K562 (cell line): ENCODE measurements around the gene LRRC8E. TPM values are rescaled to one million over a fixed set of nuclear protein-coding genes. Genes with fewer than 3 reads are reported as not detected.

Experiments
- ATAC-seq: fragments of 200-7000 bp; cut with Tn5 transposase; 3 replicates; pipeline ENCODE4 v1.9.1; 2020; ENCODE audit warnings: moderate library complexity
- BruUV-seq: library from RNA; stranded (reverse); fragments of 400-500 nt; replicated peaks from 2 replicates; lab custom pipeline; 2021; lab: Mats Ljungman, UMichigan
- CTCF ChIA-PET: fragments of 300-600 bp; formaldehyde crosslinking; extraction: SDS; loops from one replicate; lab custom pipeline; 2021; ENCODE audit warnings: low intra/inter-chr PET ratio; lab: Yijun Ruan, JAX
- POLR2A ChIA-PET: fragments of 300-600, 350-650 bp; sonication (Branson Sonifier 250); formaldehyde crosslinking; extraction: SDS; loops from one replicate; lab custom pipeline; 2021; ENCODE audit warnings: antibody characterized with exemption, inconsistent platforms; lab: Yijun Ruan, JAX
- DNase-seq, 4 experiments: peaks; one replicate each; pipeline versions ENCODE4 v3.0.0 to v3.0.0-alpha.2; 2011 to 2018; ENCODE audit warnings: low spot score in 3 of 4, mixed read lengths in 3 of 4; ENCODE audit errors: extremely low read depth in 1 of 4
- FAIRE-seq: peaks from 2 replicates; lab custom pipeline; 2011; peaks lifted over from hg19 to GRCh38; lab: Jason Lieb, UNC
- H2AFZ ChIP-seq: 2 replicates; pipeline ENCODE4 v1.6.0; 2011; ENCODE audit warnings: low read depth, low read length, control low read depth, inconsistent platforms
- H3K27ac ChIP-seq: fragments of 200-600 bp; 3 replicates; pipeline ENCODE4 v1.8.0; 2011; ENCODE audit warnings: low read depth, mild to moderate bottlenecking, control low read depth, inconsistent platforms, low read length, moderate library complexity, mixed read lengths; ENCODE audit errors: extremely low read depth
- H3K27me3 ChIP-seq, 2 experiments: fragments of 300-600 bp in 1 of 2; 2 replicates in 1 of 2; 3 replicates in 1 of 2; pipeline versions ENCODE4 v1.6.0 to v1.8.0; 2011; ENCODE audit warnings: inconsistent platforms in 2 of 2, low read length in 2 of 2, mild to moderate bottlenecking in 1 of 2, mixed read lengths in 1 of 2, moderate library complexity in 1 of 2; ENCODE audit not compliant: control insufficient read depth in 2 of 2, insufficient read depth in 2 of 2
- H3K36me3 ChIP-seq: fragments of 300-600 bp; 3 replicates; pipeline ENCODE4 v1.8.0; 2011; ENCODE audit warnings: mild to moderate bottlenecking, low read length, inconsistent platforms; ENCODE audit not compliant: control insufficient read depth, insufficient read depth
- H3K4me1 ChIP-seq, 2 experiments: fragments of 200-600 bp in 1 of 2; replicated peaks in 1 of 2; 2 replicates in 1 of 2; 3 replicates in 1 of 2; pipeline versions ENCODE4 v1.5.1 to v1.8.0; 2011; ENCODE audit warnings: inconsistent platforms in 2 of 2, low read length in 2 of 2, mild to moderate bottlenecking in 1 of 2, mixed read lengths in 1 of 2, moderate library complexity in 1 of 2; ENCODE audit not compliant: control insufficient read depth in 2 of 2, insufficient read depth in 2 of 2
- H3K4me2 ChIP-seq: 2 replicates; pipeline ENCODE4 v1.6.1; 2011; ENCODE audit warnings: low read length, control low read depth, inconsistent platforms, mixed read lengths; ENCODE audit not compliant: insufficient read depth
- H3K4me3 ChIP-seq: fragments of 200-600 bp; sonication (generic), shearing (Covaris generic); 2 replicates; pipeline ENCODE4 v1.5.1; 2016; ENCODE audit warnings: control low read depth, inconsistent platforms
- H3K79me2 ChIP-seq: fragments of 200-600 bp; 3 replicates; pipeline ENCODE4 v1.8.0; 2011; ENCODE audit warnings: low read length, inconsistent platforms; ENCODE audit not compliant: control insufficient read depth, insufficient read depth
- H3K9ac ChIP-seq, 2 experiments: 2 replicates each; pipeline versions ENCODE4 v1.6.0 to v1.6.1; 2011; ENCODE audit warnings: low read depth in 2 of 2, low read length in 2 of 2, control low read depth in 1 of 2, inconsistent platforms in 1 of 2, mild to moderate bottlenecking in 1 of 2, mixed read lengths in 1 of 2; ENCODE audit not compliant: insufficient read depth in 1 of 2
- H3K9me1 ChIP-seq: one replicate; pipeline ENCODE4 v1.6.0; 2011; ENCODE audit warnings: inconsistent platforms, mild to moderate bottlenecking, low read length, moderate library complexity; ENCODE audit not compliant: control insufficient read depth, insufficient read depth
- H3K9me3 ChIP-seq: replicated peaks from 2 replicates; pipeline ENCODE4 v1.5.1; 2011; ENCODE audit warnings: low read depth, low read length, inconsistent platforms; ENCODE audit not compliant: control insufficient read depth, insufficient read depth
- H4K20me1 ChIP-seq: replicated peaks from 2 replicates; pipeline ENCODE4 v1.6.1; 2011; ENCODE audit warnings: low read length, inconsistent platforms, mixed read lengths; ENCODE audit not compliant: control insufficient read depth, insufficient read depth
- DPF2 ChIP-seq: fragments of 450-650 bp; IDR thresholded peaks from 2 replicates; pipeline ENCODE4 v1.6.1; 2016
- HSF4 ChIP-seq: fragments of 250-450 bp; sonication (Bioruptor Pico); IDR thresholded peaks from 2 replicates; pipeline ENCODE4 v2.1.2; 2022; ENCODE audit warnings: mild to moderate bottlenecking, moderate library complexity, borderline replicate concordance
- KDM1A ChIP-seq, 2 experiments: fragments of 450-650 bp; IDR thresholded peaks; 2 replicates each; pipeline ENCODE4 v1.6.1; 2016; ENCODE audit warnings: mild to moderate bottlenecking in 2 of 2
- KDM2B ChIP-seq: fragments of 250-450 bp; sonication (Bioruptor Pico); IDR thresholded peaks from 2 replicates; pipeline ENCODE4 v1.8.0; 2021; ENCODE audit warnings: mild to moderate bottlenecking, moderate library complexity
- KLF13 ChIP-seq: fragments of 450-650 bp; IDR thresholded peaks from 2 replicates; pipeline ENCODE4 v1.6.1; 2016; ENCODE audit warnings: missing genetic modification characterization, low read depth, mild to moderate bottlenecking, missing compliant biosample characterization, moderate library complexity, borderline replicate concordance
- MCM3 ChIP-seq: fragments of 450-650 bp; IDR thresholded peaks from 2 replicates; pipeline ENCODE4 v1.6.1; 2016
- NCOA6 ChIP-seq: fragments of 450-650 bp; IDR thresholded peaks from 2 replicates; pipeline ENCODE4 v1.6.1; 2017; ENCODE audit warnings: mild to moderate bottlenecking
- NFIC ChIP-seq: fragments of 450-650 bp; IDR thresholded peaks from 2 replicates; pipeline ENCODE4 v1.6.1; 2017; ENCODE audit warnings: mild to moderate bottlenecking, inconsistent platforms
- NR2C2 ChIP-seq, 2 experiments: fragments of 200-800 bp in 1 of 2; sonication (Bioruptor generic) in 1 of 2; sonication (generic) in 1 of 2; formaldehyde crosslinking in 1 of 2; IDR thresholded peaks; 2 replicates each; pipeline versions ENCODE4 v1.6.1 to v1.8.0; 2016 to 2022; ENCODE audit warnings: mild to moderate bottlenecking in 1 of 2, missing compliant biosample characterization in 1 of 2, missing genetic modification characterization in 1 of 2, missing genetic modification reagents in 1 of 2
- PCBP2 ChIP-seq: fragments of 200-400 bp; formaldehyde crosslinking; IDR thresholded peaks from 2 replicates; pipeline ENCODE4 v1.6.1; 2018; ENCODE audit warnings: low read length, low read depth, mild to moderate bottlenecking, moderate library complexity; ENCODE audit not compliant: poor library complexity, severe bottlenecking
- RAD21 ChIP-seq, 2 experiments: fragments of 250-450 bp in 1 of 2; fragments of 450-650 bp in 1 of 2; sonication (Bioruptor Pico) in 1 of 2; formaldehyde crosslinking in 1 of 2; IDR thresholded peaks in 1 of 2; conservative IDR thresholded peaks in 1 of 2; 2 replicates each; pipeline versions ENCODE4 v1.4.0 to v1.8.0; 2020 to 2022; ENCODE audit warnings: mild to moderate bottlenecking in 2 of 2, moderate library complexity in 1 of 2
- SMC3 ChIP-seq: conservative IDR thresholded peaks from 2 replicates; pipeline ENCODE4 v1.6.1; 2011; ENCODE audit warnings: low read depth, low read length, improper control_type of control experiment; ENCODE audit not compliant: insufficient read depth
- SREBF1 ChIP-seq: fragments of 150-350 bp; IDR thresholded peaks from 2 replicates; pipeline ENCODE4 v1.6.1; 2014; ENCODE audit warnings: antibody characterized with exemption, low read depth, low read length, borderline replicate concordance
- TEAD1 ChIP-seq, 2 experiments: fragments of 450-650 bp in 1 of 2; sonication (generic) in 1 of 2; formaldehyde crosslinking; IDR thresholded peaks; 2 replicates each; pipeline versions ENCODE4 v1.4.0 to v1.8.0; 2020 to 2022; ENCODE audit warnings: mild to moderate bottlenecking in 2 of 2, missing genetic modification reagents in 1 of 2
- ZNF282 ChIP-seq: sonication (generic); formaldehyde crosslinking; IDR thresholded peaks from 2 replicates; pipeline ENCODE4 v1.8.1; 2023; ENCODE audit warnings: missing genetic modification reagents
- WGBS: fragments of 100-300 bp; shearing (Covaris generic); methylation state at CpG from one replicate; pipeline ENCODE4 v1.1.6; 2016; ENCODE audit warnings: low coverage, mixed read lengths; ENCODE audit not compliant: insufficient coverage; ENCODE audit errors: missing lambda C conversion rate; 5-methylcytosine and 5-hydroxymethylcytosine counted together
- in situ Hi-C: fragments of 300-500 bp; cut with MboI; formaldehyde crosslinking; loops from 4 replicates; pipeline ENCODE4 v1.15.0; 2018; ENCODE audit warnings: inconsistent platforms, mixed read lengths
- intact Hi-C: fragments of 100-400 bp; cut with micrococcal nuclease; formaldehyde crosslinking; loops from 2 replicates; pipeline ENCODE4 v1.14.2; 2022
- polyA plus RNA-seq, 8 experiments: library from polyadenylated mRNA; depleted of rRNA in 4 of 8; stranded (reverse) in 5 of 8; unstranded in 3 of 8; fragments of >200 nt; fragmentation: Nextera tagmentation in 2 of 8; fragmentation: Illumina TruSeq in 1 of 8; extraction: Ambion mirVana in 2 of 8; extraction: Trizol in 1 of 8; gene quantifications; 2 replicates each; pipeline versions ENCODE4 v1.2.1 to v1.2.3, GENCODE V29; 2011 to 2014; ENCODE audit warnings: inconsistent platforms in 1 of 8, missing spikeins in 1 of 8
- total RNA-seq, 7 experiments: library from RNA; depleted of rRNA in 6 of 7; stranded (reverse); fragments of >200 nt in 6 of 7; fragmentation: Illumina TruSeq in 2 of 7; extraction: Trizol in 2 of 7; gene quantifications; 2 replicates each; pipeline versions ENCODE4 v1.2.1 to v1.2.3, GENCODE V29; 2011 to 2021; ENCODE audit warnings: low replicate concordance in 1 of 7
- TF ChIP-seq, protein P1 (sequence below): fragments of 250-450 bp; sonication (Bioruptor Pico); IDR thresholded peaks from 2 replicates; pipeline ENCODE4 v1.8.0; 2022; ENCODE audit warnings: moderate library complexity, mild to moderate bottlenecking, inconsistent platforms
- TF ChIP-seq, protein P2 (sequence below): fragments of 250-450 bp; sonication (Bioruptor Pico); IDR thresholded peaks from 2 replicates; pipeline ENCODE4 v1.4.0; 2020; ENCODE audit warnings: borderline replicate concordance

LRRC8E gene
- total and polyA plus RNA-seq, 9 of the 15 experiments (the other 6 are each of a cell fraction or from before 2014, with no cell fraction given): 0.08 to 5.7 (median 3.5) TPM; not detected in 1

DNA sequence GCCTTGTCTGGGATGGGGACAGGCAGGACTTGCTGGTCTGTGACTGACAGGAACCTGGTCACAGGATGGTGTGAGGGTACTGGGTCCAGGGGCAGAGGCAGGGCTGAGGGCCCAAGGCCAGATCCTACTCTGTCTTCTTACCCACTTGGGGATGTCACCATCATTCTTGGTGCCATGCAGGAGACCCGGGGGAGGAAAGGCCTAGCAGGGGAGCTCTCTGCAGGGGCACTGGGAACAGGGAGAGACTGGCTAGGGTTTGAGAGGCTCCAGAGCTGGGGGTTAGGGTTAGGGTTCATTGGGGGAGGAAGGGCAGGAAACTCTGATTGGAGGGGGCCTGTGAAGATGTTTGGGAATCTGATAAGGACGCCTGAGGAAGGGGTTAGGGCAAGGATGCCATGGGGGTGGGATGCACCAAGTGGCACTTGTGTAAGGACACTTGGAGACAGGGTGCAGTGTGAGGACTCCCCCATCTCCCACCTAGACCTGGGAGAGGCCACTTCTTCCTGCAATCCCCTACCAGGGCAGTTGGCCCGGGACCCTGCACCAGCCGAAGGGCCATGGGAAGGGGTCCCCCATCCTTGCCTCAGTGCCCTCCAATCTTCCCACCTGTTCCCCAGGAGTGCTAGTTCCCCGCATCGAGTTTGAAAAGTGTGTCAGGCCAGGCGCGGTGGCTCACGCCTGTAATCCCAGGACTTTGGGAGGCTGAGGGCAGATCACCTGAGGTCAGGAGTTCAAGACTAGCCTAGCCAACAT lies 21.0 kb upstream of the LRRC8E start:
- Histone ChIP-seq H3K79me2 (no peaks in the 10 kb centered on the region), H2AFZ (no peak overlapping the region), H3K4me2 (no peak overlapping the region), H3K9ac (peak overlapping the region in 1 of 2 experiments; percentile 61; a peak in 2 of 4 replicates), H3K9me3 (no peaks in the 10 kb centered on the region), H3K27me3 (no peaks in the 10 kb centered on the region; a peak in 1 of 5 replicates), H3K27ac (no peak overlapping the region), H3K4me3 (no peak overlapping the region), H3K36me3 (no peaks in the 10 kb centered on the region), H3K4me1 (peaks cover 15 to 85% of the 10 kb centered on the region in 2 experiments), H3K9me1 (no peaks in the 10 kb centered on the region), H4K20me1 (peaks cover 10% of the 10 kb centered on the region)
- no peak for FAIRE-seq
- intact Hi-C loops: no loop called here
- DNase-seq: no peak
- TF ChIP-seq NR2C2 (CRISPR knock-in tag; IDR thresholded peaks at IDR 0.05) (no peak), NR2C2 (tag; IDR thresholded peaks at IDR 0.05) (no peak), KLF13 (tag) (no peak), RAD21 (CRISPR knock-in tag; conservative IDR thresholded peaks at IDR 0.05 in 1 of 2, IDR thresholded peaks at IDR 0.05 in 1 of 2) (no peak), SREBF1 (no peak), NCOA6 (no peak), TEAD1 (CRISPR knock-in tag; IDR thresholded peaks at IDR 0.05) (no peak), NFIC (no peak), PCBP2 (no peak), MCM3 (no peak), ZNF282 (CRISPR knock-in tag) (no peak), KDM1A (IDR thresholded peaks at IDR 0.05) (no peak), SMC3 (no peak), DPF2 (no peak), HSF4 (CRISPR knock-in tag) (no peak), KDM2B (CRISPR knock-in tag) (no peak)
- TF ChIP-seq, protein P1, sequence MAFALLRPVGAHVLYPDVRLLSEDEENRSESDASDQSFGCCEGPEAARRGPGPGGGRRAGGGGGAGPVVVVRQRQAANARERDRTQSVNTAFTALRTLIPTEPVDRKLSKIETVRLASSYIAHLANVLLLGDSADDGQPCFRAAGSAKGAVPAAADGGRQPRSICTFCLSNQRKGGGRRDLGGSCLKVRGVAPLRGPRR (CRISPR knock-in tag): no peak
- TF ChIP-seq, protein P2, sequence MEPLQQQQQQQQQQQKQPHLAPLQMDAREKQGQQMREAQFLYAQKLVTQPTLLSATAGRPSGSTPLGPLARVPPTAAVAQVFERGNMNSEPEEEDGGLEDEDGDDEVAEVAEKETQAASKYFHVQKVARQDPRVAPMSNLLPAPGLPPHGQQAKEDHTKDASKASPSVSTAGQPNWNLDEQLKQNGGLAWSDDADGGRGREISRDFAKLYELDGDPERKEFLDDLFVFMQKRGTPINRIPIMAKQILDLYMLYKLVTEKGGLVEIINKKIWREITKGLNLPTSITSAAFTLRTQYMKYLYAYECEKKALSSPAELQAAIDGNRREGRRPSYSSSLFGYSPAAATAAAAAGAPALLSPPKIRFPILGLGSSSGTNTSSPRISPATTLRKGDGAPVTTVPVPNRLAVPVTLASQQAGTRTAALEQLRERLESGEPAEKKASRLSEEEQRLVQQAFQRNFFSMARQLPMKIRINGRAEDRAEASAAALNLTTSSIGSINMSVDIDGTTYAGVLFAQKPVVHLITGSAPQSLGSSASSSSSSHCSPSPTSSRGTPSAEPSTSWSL (CRISPR knock-in tag): no peak
- no peak for ATAC-seq
- ChIA-PET POLR2A (no interaction called here), CTCF (no interaction called here)
- in situ Hi-C loops: no loop called here
- no TSS peak for BruUV-seq
- WGBS: 77% methylated on average over 9 of the region's 9 CpGs
